Esophagus muscularis mucosa (tissue), 3 donors: ENCODE results near the gene CYLD.

Experiments used
- CTCF ChIP-seq, 3 experiments: fragments of 200-600 bp in 2 of 3; fragments of 450-650 bp in 1 of 3; sonication (generic) in 2 of 3; IDR thresholded peaks; one replicate each; pipeline ENCODE4 v1.5.1; 2017 to 2019; ENCODE audit warnings: antibody characterized with exemption in 3 of 3, mild to moderate bottlenecking in 2 of 3, moderate library complexity in 1 of 3
- POLR2A ChIP-seq: fragments of 450-650 bp; IDR thresholded peaks from one replicate; pipeline ENCODE4 v1.6.1; 2017; ENCODE audit warnings: antibody characterized with exemption, moderate library complexity, mild to moderate bottlenecking, low read depth
- POLR2AphosphoS5 ChIP-seq, 2 donors: sonication (generic); formaldehyde crosslinking; IDR thresholded peaks; one replicate each; pipeline ENCODE4 v1.6.1; 2017; ENCODE audit warnings: antibody characterized with exemption in 2 of 2

DNA sequence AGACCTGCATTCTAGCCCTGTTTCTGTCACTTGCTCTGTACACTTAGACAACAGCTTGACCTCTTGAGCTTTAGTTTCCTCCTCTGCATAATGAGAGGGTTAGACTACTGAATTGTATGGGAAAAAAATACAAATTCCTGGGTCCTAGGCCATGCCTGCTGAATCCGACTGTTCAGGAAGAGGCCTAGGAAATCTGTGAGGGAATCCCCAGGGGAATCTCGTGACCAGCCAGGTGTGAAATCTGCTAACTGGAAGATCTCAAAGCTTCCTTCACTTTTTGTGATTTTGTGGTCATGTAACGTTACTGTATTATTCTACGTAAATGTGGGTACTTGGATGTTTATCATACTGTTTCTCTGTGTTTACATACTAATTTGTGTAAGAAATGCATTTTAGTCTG, 58.2 kb downstream of the CYLD start:
- TF ChIP-seq CTCF (IDR thresholded peaks at IDR 0.05): no peak
- no peak for TF ChIP-seq POLR2A
- TF ChIP-seq POLR2AphosphoS5 (IDR thresholded peaks at IDR 0.05): no peak
